ACHN (cell line): ENCODE results near the gene PDXDC1.
"Not testable (repeated sequence)": the region's sequence is repeated elsewhere in the genome, so short reads cannot be mapped to it uniquely, and the experiment has no call there.

Experiments used
- DNase-seq: peaks from one replicate; pipeline ENCODE4 v3.0.0-alpha.2; 2015
- in situ Hi-C: cut with HindIII; loops from 2 replicates; pipeline ENCODE4 v1.10.0; 2017; ENCODE audit warnings: low sequenced_read_pairs, low pct_ligation_motif_present, low pct_unique_long_range_greater_than_20kb

The PDXDC1 gene

GRCh38 chr16:15031179-15031578 lies 56.4 kb downstream of the PDXDC1 start:
- in situ Hi-C loops: no loop called here
- DNase-seq: no peak

GRCh38 chr16:15031586-15031985 lies 56.8 kb downstream of the PDXDC1 start:
- DNase-seq: no peak
- in situ Hi-C loops: no loop called here

- DNase-seq: peak; percentile 62
- in situ Hi-C loops: no loop called here
Observed at GRCh38 chr16:15032547-15033308, 57.9 kb downstream of the PDXDC1 start.

- DNase-seq: peak; percentile 86
- in situ Hi-C loops: no loop called here
Observed at GRCh38 chr16:15033309-15033707, 58.5 kb downstream of the PDXDC1 start.

- in situ Hi-C loops: no loop called here
- no peak for DNase-seq
Observed at GRCh38 chr16:15034266-15035162, 59.7 kb downstream of the PDXDC1 start.

GRCh38 chr16:15035163-15035729 lies 60.4 kb downstream of the PDXDC1 start:
- DNase-seq: no peak
- in situ Hi-C loops: no loop called here

- in situ Hi-C loops: no loop called here
- DNase-seq: no peak
Observed at GRCh38 chr16:15037003-15037402, 62.2 kb downstream of the PDXDC1 start.

- in situ Hi-C loops: no loop called here
- no peak for DNase-seq
Observed at GRCh38 chr16:15037745-15038144, 62.9 kb downstream of the PDXDC1 start.

GRCh38 chr16:15038689-15039088 lies 63.9 kb downstream of the PDXDC1 start:
- no peak for DNase-seq
- in situ Hi-C loops: no loop called here

- DNase-seq: no peak
- in situ Hi-C loops: no loop called here
Observed at GRCh38 chr16:15041271-15042004, 66.6 kb downstream of the PDXDC1 start.

- in situ Hi-C loops: no loop called here
- no peak for DNase-seq
Observed at GRCh38 chr16:15043344-15043743, 68.5 kb downstream of the PDXDC1 start.

- in situ Hi-C loops: no loop called here
- no peak for DNase-seq
Observed at GRCh38 chr16:15044286-15044685, 69.5 kb downstream of the PDXDC1 start.

GRCh38 chr16:15045270-15045669 lies 70.4 kb downstream of the PDXDC1 start:
- DNase-seq, in situ Hi-C loops: not testable (repeated sequence)

- in situ Hi-C loops: no loop called here
- no peak for DNase-seq
Observed at GRCh38 chr16:15046692-15047376, 72.0 kb downstream of the PDXDC1 start.

GRCh38 chr16:15049581-15050180 lies 74.9 kb downstream of the PDXDC1 start:
- in situ Hi-C loops: no loop called here
- DNase-seq: no peak

GRCh38 chr16:15050440-15050839 lies 75.6 kb downstream of the PDXDC1 start:
- in situ Hi-C loops, DNase-seq: not testable (repeated sequence)

- DNase-seq: no peak
- in situ Hi-C loops: no loop called here
Observed at GRCh38 chr16:15051387-15051951, 76.6 kb downstream of the PDXDC1 start.
